ENCODE data around the gene USP34. TPM values are rescaled to one million over a fixed set of nuclear protein-coding genes. Genes with fewer than 3 reads are reported as not detected.

The USP34 gene
- total RNA-seq, 1 donor = 154 TPM

GRCh38 chr2:61371027-61371426, 99.9 kb downstream of the USP34 start:
- H3K4me3 ChIP-seq (ENCODE audit: low read depth, low read length) = no peak overlapping the region
- TF ChIP-seq, protein P1, sequence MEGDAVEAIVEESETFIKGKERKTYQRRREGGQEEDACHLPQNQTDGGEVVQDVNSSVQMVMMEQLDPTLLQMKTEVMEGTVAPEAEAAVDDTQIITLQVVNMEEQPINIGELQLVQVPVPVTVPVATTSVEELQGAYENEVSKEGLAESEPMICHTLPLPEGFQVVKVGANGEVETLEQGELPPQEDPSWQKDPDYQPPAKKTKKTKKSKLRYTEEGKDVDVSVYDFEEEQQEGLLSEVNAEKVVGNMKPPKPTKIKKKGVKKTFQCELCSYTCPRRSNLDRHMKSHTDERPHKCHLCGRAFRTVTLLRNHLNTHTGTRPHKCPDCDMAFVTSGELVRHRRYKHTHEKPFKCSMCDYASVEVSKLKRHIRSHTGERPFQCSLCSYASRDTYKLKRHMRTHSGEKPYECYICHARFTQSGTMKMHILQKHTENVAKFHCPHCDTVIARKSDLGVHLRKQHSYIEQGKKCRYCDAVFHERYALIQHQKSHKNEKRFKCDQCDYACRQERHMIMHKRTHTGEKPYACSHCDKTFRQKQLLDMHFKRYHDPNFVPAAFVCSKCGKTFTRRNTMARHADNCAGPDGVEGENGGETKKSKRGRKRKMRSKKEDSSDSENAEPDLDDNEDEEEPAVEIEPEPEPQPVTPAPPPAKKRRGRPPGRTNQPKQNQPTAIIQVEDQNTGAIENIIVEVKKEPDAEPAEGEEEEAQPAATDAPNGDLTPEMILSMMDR (IDR thresholded peaks at IDR 0.05; ENCODE audit: insufficient read depth, low read depth, low read length) = no peak
- DNase-seq (ENCODE audit: low read depth) = no peak

- TF ChIP-seq, protein P1 (IDR thresholded peaks at IDR 0.05; ENCODE audit: insufficient read depth, low read depth, low read length) = no peak
- peak; percentile 24 for DNase-seq (ENCODE audit: low read depth)
- H3K4me3 ChIP-seq (ENCODE audit: low read depth, low read length) = no peak overlapping the region
Observed at GRCh38 chr2:61368687-61369665, 101.9 kb downstream of the USP34 start.

DNA sequence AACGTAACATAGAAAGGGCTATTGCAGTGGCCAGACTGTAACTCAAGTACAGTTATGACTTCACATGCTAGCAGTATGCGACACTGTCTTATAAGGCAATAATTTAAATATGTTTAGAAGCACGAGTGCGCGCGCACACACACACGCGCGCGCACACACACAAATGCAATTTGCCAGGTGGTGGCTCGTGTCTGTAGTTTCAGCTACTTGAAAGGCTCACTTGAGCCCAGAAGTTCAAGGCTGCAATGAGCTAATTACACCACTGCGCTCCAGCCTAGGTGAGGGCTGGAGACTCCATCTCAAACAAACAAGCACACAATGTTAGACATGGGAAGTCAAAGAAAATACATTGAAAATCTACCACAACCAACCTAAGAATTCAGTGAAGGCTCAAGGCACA, 103.7 kb downstream of the USP34 start:
- no peak for DNase-seq (ENCODE audit: low read depth)
- H3K4me3 ChIP-seq (ENCODE audit: low read depth, low read length) = no peak overlapping the region
- TF ChIP-seq, protein P1 (IDR thresholded peaks at IDR 0.05; ENCODE audit: insufficient read depth, low read depth, low read length) = no peak

DNA sequence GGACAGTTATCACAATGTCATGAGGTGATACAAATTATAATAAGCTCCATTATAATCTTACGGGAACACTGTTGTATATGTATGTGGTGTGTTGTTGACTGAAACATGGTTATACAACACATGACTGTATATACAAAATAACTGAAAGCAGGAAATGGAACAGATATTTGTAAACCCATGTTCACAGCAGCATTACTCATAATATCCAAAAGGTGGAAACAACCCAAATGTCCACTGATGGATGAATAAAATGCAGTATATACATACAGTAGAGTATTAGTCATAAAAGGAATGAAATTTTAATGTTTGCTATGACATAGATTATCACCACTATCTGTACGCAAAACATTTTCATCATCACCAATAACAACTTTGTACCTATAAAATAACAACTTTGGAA, 107.3 kb downstream of the USP34 start:
- no peak overlapping the region for H3K4me3 ChIP-seq (ENCODE audit: low read depth, low read length)
- TF ChIP-seq, protein P1 (IDR thresholded peaks at IDR 0.05; ENCODE audit: insufficient read depth, low read depth, low read length) = no peak

GRCh38 chr2:61362873-61363272, 108.0 kb downstream of the USP34 start:
- DNase-seq (ENCODE audit: low read depth) = no peak
- no peak overlapping the region for H3K4me3 ChIP-seq (ENCODE audit: low read depth, low read length)
- TF ChIP-seq, protein P1 (IDR thresholded peaks at IDR 0.05; ENCODE audit: insufficient read depth, low read depth, low read length) = no peak

More for the DNA sequence above, 107.3 kb downstream of the USP34 start:
- no peak for DNase-seq (ENCODE audit: low read depth)

DNA sequence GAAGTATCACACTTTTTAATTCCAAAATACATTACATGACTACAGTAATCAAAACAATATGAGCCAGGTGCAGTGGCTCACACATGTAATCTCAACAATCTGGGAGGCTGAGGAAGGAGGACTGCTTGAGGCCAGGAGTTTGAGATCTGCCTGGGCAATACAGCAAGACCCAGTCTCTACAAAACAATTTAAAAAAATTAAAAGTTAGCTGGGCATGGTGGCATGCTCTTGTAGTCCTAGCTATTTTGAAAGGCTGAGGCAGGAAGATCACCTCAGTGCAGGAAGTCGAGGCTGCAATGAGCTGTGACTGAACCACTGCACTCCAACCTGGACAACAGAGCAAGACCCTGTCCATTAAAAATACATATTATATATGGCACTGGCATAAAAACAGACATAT, 109.8 kb downstream of the USP34 start:
- DNase-seq (ENCODE audit: low read depth) = no peak
- TF ChIP-seq, protein P1 (IDR thresholded peaks at IDR 0.05; ENCODE audit: insufficient read depth, low read depth, low read length) = no peak
- H3K4me3 ChIP-seq (ENCODE audit: low read depth, low read length) = no peak overlapping the region
